ENCODE results near the gene SGTA. TPM values are rescaled to one million over a fixed set of nuclear protein-coding genes. Genes with fewer than 3 reads are reported as not detected.

SGTA gene
- total and polyA plus RNA-seq, 2 experiments from 2014 or later, result 71.6 to 102 TPM

DNA sequence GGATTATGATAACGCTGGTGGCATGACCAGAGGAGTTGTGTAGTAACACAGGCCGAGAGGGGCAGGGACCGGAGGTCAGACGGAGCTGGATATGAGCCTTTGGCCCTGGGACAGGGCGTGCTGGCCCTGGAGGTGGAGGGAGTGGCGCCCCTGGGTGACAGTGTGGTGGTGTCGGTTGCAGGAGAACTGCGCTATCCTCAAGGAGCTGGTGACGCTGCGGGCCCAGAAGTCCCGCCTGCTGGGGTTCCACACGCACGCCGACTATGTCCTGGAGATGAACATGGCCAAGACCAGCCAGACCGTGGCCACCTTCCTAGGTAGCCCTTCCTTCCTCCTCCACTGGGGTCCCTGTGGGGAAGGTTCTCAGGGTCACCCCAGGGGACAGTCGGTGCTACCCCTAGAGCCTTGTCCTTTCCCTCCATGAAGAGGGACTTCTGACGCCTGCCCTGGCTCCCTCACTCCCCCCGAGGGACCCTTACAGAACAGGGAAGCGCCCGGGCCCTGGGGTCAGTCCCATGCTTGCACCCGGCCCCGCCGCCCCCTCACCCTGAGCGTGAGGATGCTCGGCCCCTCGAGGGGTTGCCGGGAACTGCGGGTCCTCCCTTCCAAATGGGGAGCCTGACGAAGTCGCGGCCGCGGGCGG lies 23.8 kb upstream of the SGTA start:
- H4K20me1 ChIP-seq (replicated peaks; ENCODE audit: insufficient read depth), result no peaks in the 10 kb centered on the region; the same call in 1 of the 2 replicates
- DNase-seq (ENCODE audit: low spot score) (no peak), ATAC-seq (no peak)
- no peaks in the 10 kb centered on the region for H3K9me2 ChIP-seq (ENCODE audit: insufficient read depth)
- no peak overlapping the region for H2AFZ ChIP-seq
- H3K79me2 ChIP-seq (replicated peaks; ENCODE audit: insufficient read depth), result peaks cover 3% of the 10 kb centered on the region; the same call in 1 of the 2 replicates
- H3K27ac ChIP-seq (ENCODE audit: low read depth), result no peak overlapping the region
- H3K36me3 Mint-ChIP-seq (ENCODE audit: low read depth), result peaks cover 41% of the 10 kb centered on the region
- H3K27me3 ChIP-seq (ENCODE audit: insufficient read depth), result no peaks in the 10 kb centered on the region
- H3K4me3 ChIP-seq, result no peak overlapping the region
- no peaks in the 10 kb centered on the region for H3K4me1 ChIP-seq (ENCODE audit: insufficient read depth)
- no peaks in the 10 kb centered on the region; the same call in 1 of the 2 replicates for H3K36me3 ChIP-seq (ENCODE audit: insufficient read depth)
- TF ChIP-seq, protein P1, sequence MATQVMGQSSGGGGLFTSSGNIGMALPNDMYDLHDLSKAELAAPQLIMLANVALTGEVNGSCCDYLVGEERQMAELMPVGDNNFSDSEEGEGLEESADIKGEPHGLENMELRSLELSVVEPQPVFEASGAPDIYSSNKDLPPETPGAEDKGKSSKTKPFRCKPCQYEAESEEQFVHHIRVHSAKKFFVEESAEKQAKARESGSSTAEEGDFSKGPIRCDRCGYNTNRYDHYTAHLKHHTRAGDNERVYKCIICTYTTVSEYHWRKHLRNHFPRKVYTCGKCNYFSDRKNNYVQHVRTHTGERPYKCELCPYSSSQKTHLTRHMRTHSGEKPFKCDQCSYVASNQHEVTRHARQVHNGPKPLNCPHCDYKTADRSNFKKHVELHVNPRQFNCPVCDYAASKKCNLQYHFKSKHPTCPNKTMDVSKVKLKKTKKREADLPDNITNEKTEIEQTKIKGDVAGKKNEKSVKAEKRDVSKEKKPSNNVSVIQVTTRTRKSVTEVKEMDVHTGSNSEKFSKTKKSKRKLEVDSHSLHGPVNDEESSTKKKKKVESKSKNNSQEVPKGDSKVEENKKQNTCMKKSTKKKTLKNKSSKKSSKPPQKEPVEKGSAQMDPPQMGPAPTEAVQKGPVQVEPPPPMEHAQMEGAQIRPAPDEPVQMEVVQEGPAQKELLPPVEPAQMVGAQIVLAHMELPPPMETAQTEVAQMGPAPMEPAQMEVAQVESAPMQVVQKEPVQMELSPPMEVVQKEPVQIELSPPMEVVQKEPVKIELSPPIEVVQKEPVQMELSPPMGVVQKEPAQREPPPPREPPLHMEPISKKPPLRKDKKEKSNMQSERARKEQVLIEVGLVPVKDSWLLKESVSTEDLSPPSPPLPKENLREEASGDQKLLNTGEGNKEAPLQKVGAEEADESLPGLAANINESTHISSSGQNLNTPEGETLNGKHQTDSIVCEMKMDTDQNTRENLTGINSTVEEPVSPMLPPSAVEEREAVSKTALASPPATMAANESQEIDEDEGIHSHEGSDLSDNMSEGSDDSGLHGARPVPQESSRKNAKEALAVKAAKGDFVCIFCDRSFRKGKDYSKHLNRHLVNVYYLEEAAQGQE (IDR thresholded peaks at IDR 0.05; ENCODE audit: unreplicated experiment), result no peak
- TF ChIP-seq POLR2AphosphoS5 (IDR thresholded peaks at IDR 0.05; ENCODE audit: low read depth) (no peak), NANOG (IDR thresholded peaks at IDR 0.05; ENCODE audit: borderline replicate concordance) (no peak), EZH2phosphoT487 (IDR thresholded peaks at IDR 0.05; ENCODE audit: unreplicated experiment) (no peak), ZNF331 (CRISPR knock-in tag; IDR thresholded peaks at IDR 0.05; ENCODE audit: low read depth) (no peak), EZH2 (IDR thresholded peaks at IDR 0.05; ENCODE audit: low read depth, unreplicated experiment) (no peak), STAT1 (IDR thresholded peaks at IDR 0.05; ENCODE audit: unreplicated experiment) (no peak), CTCF (conservative IDR thresholded peaks at IDR 0.05; ENCODE audit: low read depth in 2 of 2) (no peak), JUNB (IDR thresholded peaks at IDR 0.05; ENCODE audit: unreplicated experiment) (no peak), CREB1 (CRISPR knock-in tag; IDR thresholded peaks at IDR 0.05; ENCODE audit: low read depth) (no peak), ZNF462 (CRISPR knock-in tag; IDR thresholded peaks at IDR 0.05) (no peak)
- TF ChIP-seq, protein P2, sequence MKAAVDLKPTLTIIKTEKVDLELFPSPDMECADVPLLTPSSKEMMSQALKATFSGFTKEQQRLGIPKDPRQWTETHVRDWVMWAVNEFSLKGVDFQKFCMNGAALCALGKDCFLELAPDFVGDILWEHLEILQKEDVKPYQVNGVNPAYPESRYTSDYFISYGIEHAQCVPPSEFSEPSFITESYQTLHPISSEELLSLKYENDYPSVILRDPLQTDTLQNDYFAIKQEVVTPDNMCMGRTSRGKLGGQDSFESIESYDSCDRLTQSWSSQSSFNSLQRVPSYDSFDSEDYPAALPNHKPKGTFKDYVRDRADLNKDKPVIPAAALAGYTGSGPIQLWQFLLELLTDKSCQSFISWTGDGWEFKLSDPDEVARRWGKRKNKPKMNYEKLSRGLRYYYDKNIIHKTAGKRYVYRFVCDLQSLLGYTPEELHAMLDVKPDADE (IDR thresholded peaks at IDR 0.05), result no peak
- H3K27me3 Mint-ChIP-seq (ENCODE audit: insufficient read depth, low read depth, poor library complexity), result peaks cover 11% of the 10 kb centered on the region
- H3F3A ChIP-seq (replicated peaks; ENCODE audit: low read depth), result no peaks in the 10 kb centered on the region
- H3K27ac Mint-ChIP-seq, result no peak overlapping the region
- no peak overlapping the region for H3K4me2 ChIP-seq
- no peaks in the 10 kb centered on the region for H3K4me1 Mint-ChIP-seq
- no peaks in the 10 kb centered on the region; the same call in 2 of the 3 replicates for H3K9me3 Mint-ChIP-seq
- H3K4me3 Mint-ChIP-seq, result no peak overlapping the region
